ENCODE results near the gene PPM1J.

GRCh38 chr1:112710586-112710985, 4.5 kb downstream of the PPM1J start:
- no peak for TF ChIP-seq PAX5 (IDR thresholded peaks at IDR 0.05; ENCODE audit: insufficient read depth, low read length, severe bottlenecking)
- TF ChIP-seq POLR2AphosphoS5 (IDR thresholded peaks at IDR 0.05; ENCODE audit: low read depth, low read length) = no peak
- no peak for TF ChIP-seq TAF1 (IDR thresholded peaks at IDR 0.05; ENCODE audit: low read depth, low read length)
- no peak for TF ChIP-seq POLR2A (IDR thresholded peaks at IDR 0.05; ENCODE audit: low read depth, low read length)
